T-helper 22 cell (primary cell): ENCODE results near the gene GFPT1.
A peak's percentile ranks its signal among the peaks of the same experiment; 100 is the strongest.
"Not testable (repeated sequence)": the region's sequence is repeated elsewhere in the genome, so short reads cannot be mapped to it uniquely, and the experiment has no call there.

Source experiments
- DNase-seq: peaks from one replicate; pipeline ENCODE4 v3.0.0-alpha.2; 2020; ENCODE audit warnings: low read depth

GFPT1 gene

GRCh38 chr2:69386789-69387734, at the start of gene GFPT1:
TSS of gene GFPT1 (minus strand) at chr2:69387227. CDS start at chr2:69387071, 156 bp downstream.
- DNase-seq = peak; percentile 82

GRCh38 chr2:69436596-69436937, 49.5 kb upstream of the GFPT1 start:
- DNase-seq = no peak

- no peak for DNase-seq
Observed at GRCh38 chr2:69434753-69435152, 47.7 kb upstream of the GFPT1 start.

- DNase-seq = no peak
Observed at GRCh38 chr2:69429491-69430183, 42.6 kb upstream of the GFPT1 start.

GRCh38 chr2:69428981-69429380, 42.0 kb upstream of the GFPT1 start:
- DNase-seq = no peak

- DNase-seq = no peak
Observed at GRCh38 chr2:69424419-69424818, 37.4 kb upstream of the GFPT1 start.

- no peak for DNase-seq
Observed at GRCh38 chr2:69422198-69422597, 35.2 kb upstream of the GFPT1 start.

- not testable (repeated sequence) for DNase-seq
Observed at GRCh38 chr2:69419111-69419510, 32.1 kb upstream of the GFPT1 start.

GRCh38 chr2:69416147-69416546, 29.1 kb upstream of the GFPT1 start:
- no peak for DNase-seq

GRCh38 chr2:69411120-69411519, 24.1 kb upstream of the GFPT1 start:
- DNase-seq = no peak

- no peak for DNase-seq
Observed at GRCh38 chr2:69405306-69405705, 18.3 kb upstream of the GFPT1 start.

GRCh38 chr2:69400121-69400520, 13.1 kb upstream of the GFPT1 start:
- no peak for DNase-seq

GRCh38 chr2:69397234-69397633, 10.2 kb upstream of the GFPT1 start:
- DNase-seq = no peak

- no peak for DNase-seq
Observed at GRCh38 chr2:69395866-69396265, 8.8 kb upstream of the GFPT1 start.

GRCh38 chr2:69393963-69394362, 6.9 kb upstream of the GFPT1 start:
- no peak for DNase-seq

GRCh38 chr2:69390471-69390870, 3.4 kb upstream of the GFPT1 start:
- no peak for DNase-seq

- DNase-seq = no peak
Observed at GRCh38 chr2:69390001-69390400, 3.0 kb upstream of the GFPT1 start.

- no peak for DNase-seq
Observed at GRCh38 chr2:69389271-69389670, 2.2 kb upstream of the GFPT1 start.

- DNase-seq = no peak
Observed at GRCh38 chr2:69387770-69388481, 899 bp upstream of the GFPT1 start.

GRCh38 chr2:69386360-69386759, 667 bp downstream of the GFPT1 start:
- DNase-seq = no peak

- DNase-seq = no peak
Observed at GRCh38 chr2:69385443-69386151, 1.4 kb downstream of the GFPT1 start.

GRCh38 chr2:69384618-69385081, 2.4 kb downstream of the GFPT1 start:
- no peak for DNase-seq
